HepG2 (cell line): Measurements from ENCODE around the gene P2RY8.

Experiments used
- POLR2AphosphoS5 ChIP-seq: IDR thresholded peaks from 2 replicates; pipeline ENCODE4 v1.6.1; 2012; ENCODE audit warnings: low read depth, low read length
- RBM39 ChIP-seq: fragments of 200-400 bp; formaldehyde crosslinking; IDR thresholded peaks from one replicate; pipeline ENCODE4 v1.6.1; 2018; ENCODE audit warnings: antibody characterized with exemption, mild to moderate bottlenecking, low read depth, low read length; ENCODE audit not compliant: poor library complexity, severe bottlenecking
- TF ChIP-seq, protein P1 (sequence below): sonication (generic); formaldehyde crosslinking; IDR thresholded peaks from 2 replicates; pipeline ENCODE4 v1.5.1; 2020; ENCODE audit warnings: mild to moderate bottlenecking, missing genetic modification reagents, moderate library complexity

DNA sequence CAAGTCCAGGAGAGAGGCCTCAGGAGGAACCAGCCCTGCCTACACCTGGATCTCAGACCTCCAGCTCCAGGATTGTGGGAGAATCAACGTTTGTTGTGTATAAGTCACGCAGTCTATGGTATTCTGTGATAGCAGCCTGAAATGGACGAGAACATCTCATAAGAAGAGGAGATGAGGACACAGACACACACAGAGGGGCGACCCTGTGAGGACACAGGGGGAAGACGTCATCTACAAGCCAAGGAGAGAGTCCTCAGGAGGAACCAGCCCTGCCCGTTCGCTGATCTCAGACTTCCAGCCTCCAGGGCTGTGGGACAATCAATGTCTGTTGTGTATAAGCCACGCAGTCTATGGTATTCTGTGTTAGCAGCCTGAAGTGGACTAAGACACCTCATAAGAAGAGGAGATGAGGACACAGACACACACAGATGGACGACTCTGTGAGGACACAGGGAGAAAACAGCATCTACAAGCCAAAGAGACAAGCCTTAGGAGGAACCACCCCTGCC, 20.3 kb downstream of the P2RY8 start:
- TF ChIP-seq POLR2AphosphoS5 = no peak
- no peak for TF ChIP-seq RBM39
- TF ChIP-seq, protein P1, sequence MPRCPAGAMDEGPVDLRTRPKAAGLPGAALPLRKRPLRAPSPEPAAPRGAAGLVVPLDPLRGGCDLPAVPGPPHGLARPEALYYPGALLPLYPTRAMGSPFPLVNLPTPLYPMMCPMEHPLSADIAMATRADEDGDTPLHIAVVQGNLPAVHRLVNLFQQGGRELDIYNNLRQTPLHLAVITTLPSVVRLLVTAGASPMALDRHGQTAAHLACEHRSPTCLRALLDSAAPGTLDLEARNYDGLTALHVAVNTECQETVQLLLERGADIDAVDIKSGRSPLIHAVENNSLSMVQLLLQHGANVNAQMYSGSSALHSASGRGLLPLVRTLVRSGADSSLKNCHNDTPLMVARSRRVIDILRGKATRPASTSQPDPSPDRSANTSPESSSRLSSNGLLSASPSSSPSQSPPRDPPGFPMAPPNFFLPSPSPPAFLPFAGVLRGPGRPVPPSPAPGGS (CRISPR knock-in tag) = no peak
